Bronchial epithelial cell (primary cell): ENCODE results near the gene RAI1. TPM values are rescaled to one million over a fixed set of nuclear protein-coding genes. Genes with fewer than 3 reads are reported as not detected.
A peak's percentile ranks its signal among the peaks of the same experiment; 100 is the strongest.
"Not testable (repeated sequence)": the region's sequence is repeated elsewhere in the genome, so short reads cannot be mapped to it uniquely, and the experiment has no call there.

Source experiments
- DNase-seq: peaks from one replicate; pipeline ENCODE4 v3.0.0-alpha.2; 2010; ENCODE audit warnings: low read depth
- FAIRE-seq: peaks from 2 replicates; lab custom pipeline; 2011; peaks lifted over from hg19 to GRCh38; lab: Jason Lieb, UNC
- H3K27me3 ChIP-seq: 2 replicates; pipeline ENCODE4 v1.5.1; 2011; ENCODE audit warnings: low read length; ENCODE audit not compliant: control insufficient read depth, insufficient read depth
- H3K36me3 ChIP-seq: 2 replicates; pipeline ENCODE4 v1.5.1; 2011; ENCODE audit warnings: low read length; ENCODE audit not compliant: control insufficient read depth, insufficient read depth
- H3K4me3 ChIP-seq: 2 replicates; pipeline ENCODE4 v1.5.1; 2011; ENCODE audit warnings: mild to moderate bottlenecking, low read depth, low read length, control low read depth
- total RNA-seq: library from RNA; depleted of rRNA; stranded (reverse); fragments of >200 nt; gene quantifications from 2 replicates; pipeline ENCODE4 v1.2.1, GENCODE V29; 2014
- TF ChIP-seq, protein P1 (sequence below): IDR thresholded peaks from 2 replicates; pipeline ENCODE4 v1.5.1; 2011; ENCODE audit warnings: mild to moderate bottlenecking, moderate library complexity, low read length, control low read depth, inconsistent platforms; ENCODE audit not compliant: insufficient read depth, severe bottlenecking

RAI1 gene
- total RNA-seq, 1 donor from 2014 or later, result 7.4 TPM

DNA sequence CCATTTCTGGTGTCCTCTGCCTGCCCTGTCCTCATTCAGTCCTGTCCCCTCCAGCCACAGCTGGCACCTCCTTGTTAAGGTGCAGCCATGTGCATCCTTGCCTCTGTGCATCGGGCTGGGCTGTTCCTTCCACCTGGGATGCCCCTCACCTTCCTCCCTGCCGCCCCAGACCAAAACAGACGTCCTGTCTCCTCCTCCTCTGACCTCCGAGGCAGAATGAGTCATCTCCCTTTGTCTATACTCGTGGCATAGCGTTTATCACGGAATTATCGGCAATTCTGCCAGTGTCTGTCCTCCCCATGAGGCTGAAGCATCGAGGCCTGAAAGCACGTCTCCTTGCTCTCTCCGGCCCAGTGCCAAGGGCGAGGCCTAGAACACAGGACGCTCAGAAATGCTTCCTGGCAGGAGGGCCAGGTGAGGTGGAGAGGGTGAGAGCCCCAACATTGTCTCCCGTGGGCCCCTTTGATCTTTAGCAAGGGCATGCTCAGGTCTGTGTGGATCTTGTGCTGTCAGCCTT, 4.6 kb downstream of the RAI1 start:
- FAIRE-seq (no peak), DNase-seq (peak; percentile 93)
- H3K4me3 ChIP-seq, result peak overlapping the region; percentile 27
- TF ChIP-seq, protein P1, sequence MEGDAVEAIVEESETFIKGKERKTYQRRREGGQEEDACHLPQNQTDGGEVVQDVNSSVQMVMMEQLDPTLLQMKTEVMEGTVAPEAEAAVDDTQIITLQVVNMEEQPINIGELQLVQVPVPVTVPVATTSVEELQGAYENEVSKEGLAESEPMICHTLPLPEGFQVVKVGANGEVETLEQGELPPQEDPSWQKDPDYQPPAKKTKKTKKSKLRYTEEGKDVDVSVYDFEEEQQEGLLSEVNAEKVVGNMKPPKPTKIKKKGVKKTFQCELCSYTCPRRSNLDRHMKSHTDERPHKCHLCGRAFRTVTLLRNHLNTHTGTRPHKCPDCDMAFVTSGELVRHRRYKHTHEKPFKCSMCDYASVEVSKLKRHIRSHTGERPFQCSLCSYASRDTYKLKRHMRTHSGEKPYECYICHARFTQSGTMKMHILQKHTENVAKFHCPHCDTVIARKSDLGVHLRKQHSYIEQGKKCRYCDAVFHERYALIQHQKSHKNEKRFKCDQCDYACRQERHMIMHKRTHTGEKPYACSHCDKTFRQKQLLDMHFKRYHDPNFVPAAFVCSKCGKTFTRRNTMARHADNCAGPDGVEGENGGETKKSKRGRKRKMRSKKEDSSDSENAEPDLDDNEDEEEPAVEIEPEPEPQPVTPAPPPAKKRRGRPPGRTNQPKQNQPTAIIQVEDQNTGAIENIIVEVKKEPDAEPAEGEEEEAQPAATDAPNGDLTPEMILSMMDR, result no peak
- H3K27me3 ChIP-seq, result no peaks in the 10 kb centered on the region
- H3K36me3 ChIP-seq, result peaks cover 5% of the 10 kb centered on the region

DNA sequence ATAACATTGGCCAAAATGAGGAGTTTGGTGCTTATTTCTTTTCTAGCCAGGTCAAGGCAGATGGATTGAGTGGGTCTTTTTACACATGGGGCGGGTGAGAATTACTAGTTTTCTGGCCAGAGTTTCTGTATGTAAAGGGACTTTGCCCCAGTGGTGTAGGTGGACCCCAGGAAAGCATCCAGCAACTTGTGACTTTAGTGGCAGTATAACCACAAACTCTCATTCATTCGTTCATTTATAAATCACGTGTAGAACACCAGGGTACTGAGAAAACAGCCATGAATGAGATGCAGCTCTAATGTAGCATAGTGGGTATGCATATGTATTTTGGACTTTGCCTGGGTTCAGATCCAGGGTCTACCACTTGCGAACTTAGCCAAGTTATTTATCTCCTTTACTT, 8.1 kb downstream of the RAI1 start:
- H3K27me3 ChIP-seq, result no peaks in the 10 kb centered on the region
- TF ChIP-seq, protein P1, result no peak
- FAIRE-seq (no peak), DNase-seq (no peak)
- no peak overlapping the region for H3K4me3 ChIP-seq
- H3K36me3 ChIP-seq, result peaks cover 2% of the 10 kb centered on the region

DNA sequence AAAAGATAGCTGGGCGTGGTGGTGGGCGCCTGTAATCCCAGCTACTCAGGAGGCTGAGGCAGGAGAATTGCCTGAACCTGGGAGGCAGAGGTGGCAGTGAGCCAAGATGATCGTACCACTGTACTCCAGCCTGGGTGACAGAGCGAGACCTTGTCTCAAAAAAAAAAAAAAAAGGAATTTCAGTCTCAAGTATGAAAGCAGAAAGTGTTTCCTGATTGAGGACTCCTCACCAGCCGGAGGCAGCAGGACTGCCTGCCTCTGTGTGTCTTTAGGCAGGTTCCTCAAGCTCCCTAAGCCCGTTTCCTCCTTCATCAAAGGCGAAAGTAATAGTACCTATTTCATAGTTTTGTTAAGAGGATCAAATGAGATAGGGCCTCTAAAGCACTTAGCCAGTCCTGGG, 9.0 kb downstream of the RAI1 start:
- H3K36me3 ChIP-seq, DNase-seq, H3K27me3 ChIP-seq, FAIRE-seq, H3K4me3 ChIP-seq: not testable (repeated sequence)

DNA sequence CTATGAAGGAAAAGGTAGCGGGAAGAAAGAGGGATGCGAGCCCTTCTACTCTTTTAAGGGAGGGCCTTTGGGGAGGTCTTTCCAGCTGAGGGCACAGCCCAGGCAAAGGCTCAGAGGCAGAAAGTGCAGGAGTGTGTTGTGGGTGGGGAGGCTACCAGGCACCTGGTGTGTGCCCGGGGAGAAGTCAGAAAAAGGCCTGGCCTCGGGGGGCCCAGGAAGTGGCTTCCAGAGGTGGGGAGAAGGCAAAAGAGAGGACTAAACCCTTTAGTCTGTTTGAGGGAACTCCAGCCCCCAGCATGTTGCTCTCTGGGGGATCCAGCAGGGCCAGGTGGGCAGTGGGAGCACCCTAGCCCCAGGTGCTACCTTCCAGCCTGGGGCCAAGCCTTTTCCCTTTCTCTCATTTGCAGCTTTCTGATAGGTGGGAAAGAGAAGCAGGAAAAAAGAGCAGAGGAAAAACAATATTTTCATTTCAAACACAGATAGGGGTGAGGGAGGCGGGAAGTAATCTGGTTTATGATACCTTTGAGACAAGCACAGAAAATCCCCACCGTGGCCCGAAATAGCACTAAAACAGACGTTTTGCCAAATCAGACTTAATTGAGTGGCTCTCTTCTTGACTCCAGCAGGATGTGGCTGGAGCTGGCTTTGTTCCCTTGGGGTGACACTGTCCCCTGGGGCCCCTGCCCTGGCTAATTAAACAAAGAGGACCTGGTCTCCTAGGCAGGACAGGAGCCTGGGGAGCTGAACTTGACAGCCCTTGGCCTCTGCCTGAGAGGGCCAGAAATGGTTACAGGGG, 10.4 kb downstream of the RAI1 start:
- no peak for DNase-seq
- H3K36me3 ChIP-seq, result peaks cover 2% of the 10 kb centered on the region
- TF ChIP-seq, protein P1, result no peak
- no peaks in the 10 kb centered on the region for H3K27me3 ChIP-seq
- H3K4me3 ChIP-seq, result no peak overlapping the region
- FAIRE-seq, result no peak

DNA sequence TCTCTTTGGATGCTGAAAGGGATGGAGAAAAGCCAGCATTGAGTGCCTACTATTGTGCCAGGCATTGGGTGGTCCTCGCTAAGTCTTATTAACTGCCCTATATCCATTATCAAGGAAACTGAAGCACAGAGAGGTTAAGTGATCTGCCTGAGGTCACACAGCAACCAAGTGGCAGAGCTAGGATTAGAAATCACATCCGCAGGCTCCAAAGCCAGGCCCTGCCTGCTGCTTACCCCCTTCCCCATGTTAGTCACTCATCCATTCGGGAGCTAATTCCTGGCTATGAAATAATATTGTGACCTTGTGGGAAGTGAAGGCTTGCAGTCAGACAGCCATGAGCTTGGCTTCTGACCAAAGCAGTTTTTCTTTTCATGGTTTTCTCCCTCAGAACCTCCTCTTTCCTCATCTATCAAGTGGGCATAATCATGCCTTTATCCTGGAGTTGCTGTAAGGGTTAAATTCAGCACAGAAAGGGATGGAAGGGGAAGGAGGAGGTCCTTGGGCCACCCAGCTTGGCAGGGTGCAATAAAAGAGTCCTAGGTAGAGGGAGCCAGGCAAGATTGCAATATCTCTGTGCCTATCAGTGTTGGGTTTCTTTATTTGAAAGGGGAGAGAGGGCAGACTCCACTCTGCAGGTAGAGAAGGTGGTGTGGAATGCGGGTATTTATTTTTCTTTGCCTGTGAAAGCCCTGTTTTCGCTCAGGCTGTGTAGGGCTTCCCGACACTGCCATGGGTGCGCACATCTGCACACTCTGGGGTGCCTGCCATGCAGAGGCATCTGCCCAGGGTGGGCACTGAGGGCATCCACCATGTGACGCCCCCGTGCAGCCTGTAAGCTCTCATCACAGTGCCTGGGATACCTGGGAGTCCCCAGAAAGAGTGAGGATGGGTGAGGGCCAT, 11.3 kb downstream of the RAI1 start:
- no peak overlapping the region for H3K4me3 ChIP-seq
- no peak for DNase-seq
- peaks cover 2% of the 10 kb centered on the region for H3K36me3 ChIP-seq
- H3K27me3 ChIP-seq, result no peaks in the 10 kb centered on the region
- TF ChIP-seq, protein P1, result no peak
- no peak for FAIRE-seq
